Hepatocyte (in vitro differentiated cells): ENCODE measurements around the gene ESPL1.

Source experiments
- CTCF ChIP-seq: fragments of 200-600 bp; sonication (generic); IDR thresholded peaks from 2 replicates; pipeline ENCODE4 v1.5.1; 2016; ENCODE audit warnings: antibody characterized with exemption, mild to moderate bottlenecking; ENCODE audit not compliant: poor library complexity
- EZH2phosphoT487 ChIP-seq: fragments of 200-600 bp; sonication (generic); IDR thresholded peaks from one replicate; pipeline ENCODE4 v1.6.1; 2018; ENCODE audit warnings: antibody characterized with exemption, mild to moderate bottlenecking, low read depth, moderate library complexity; ENCODE audit not compliant: unreplicated experiment, severe bottlenecking

DNA sequence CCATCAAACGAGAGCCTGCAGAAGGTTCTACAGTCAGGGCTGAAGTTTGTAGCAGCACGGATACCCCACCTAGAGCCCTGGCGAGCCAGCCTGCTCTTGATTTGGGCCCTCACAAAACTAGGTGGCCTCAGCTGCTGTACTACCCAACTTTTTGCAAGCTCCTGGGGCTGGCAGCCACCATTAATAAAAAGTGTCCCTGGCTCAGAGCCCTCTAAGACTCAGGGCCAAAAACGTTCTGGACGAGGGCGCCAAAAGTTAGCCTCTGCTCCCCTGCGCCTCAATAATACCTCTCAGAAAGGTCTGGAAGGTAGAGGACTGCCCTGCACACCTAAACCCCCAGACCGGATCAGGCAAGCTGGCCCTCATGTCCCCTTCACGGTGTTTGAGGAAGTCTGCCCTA is 18.3 kb downstream of the ESPL1 start:
- TF ChIP-seq CTCF (no peak), EZH2phosphoT487 (no peak)
